ENCODE data around the gene DENND6B.

DNA sequence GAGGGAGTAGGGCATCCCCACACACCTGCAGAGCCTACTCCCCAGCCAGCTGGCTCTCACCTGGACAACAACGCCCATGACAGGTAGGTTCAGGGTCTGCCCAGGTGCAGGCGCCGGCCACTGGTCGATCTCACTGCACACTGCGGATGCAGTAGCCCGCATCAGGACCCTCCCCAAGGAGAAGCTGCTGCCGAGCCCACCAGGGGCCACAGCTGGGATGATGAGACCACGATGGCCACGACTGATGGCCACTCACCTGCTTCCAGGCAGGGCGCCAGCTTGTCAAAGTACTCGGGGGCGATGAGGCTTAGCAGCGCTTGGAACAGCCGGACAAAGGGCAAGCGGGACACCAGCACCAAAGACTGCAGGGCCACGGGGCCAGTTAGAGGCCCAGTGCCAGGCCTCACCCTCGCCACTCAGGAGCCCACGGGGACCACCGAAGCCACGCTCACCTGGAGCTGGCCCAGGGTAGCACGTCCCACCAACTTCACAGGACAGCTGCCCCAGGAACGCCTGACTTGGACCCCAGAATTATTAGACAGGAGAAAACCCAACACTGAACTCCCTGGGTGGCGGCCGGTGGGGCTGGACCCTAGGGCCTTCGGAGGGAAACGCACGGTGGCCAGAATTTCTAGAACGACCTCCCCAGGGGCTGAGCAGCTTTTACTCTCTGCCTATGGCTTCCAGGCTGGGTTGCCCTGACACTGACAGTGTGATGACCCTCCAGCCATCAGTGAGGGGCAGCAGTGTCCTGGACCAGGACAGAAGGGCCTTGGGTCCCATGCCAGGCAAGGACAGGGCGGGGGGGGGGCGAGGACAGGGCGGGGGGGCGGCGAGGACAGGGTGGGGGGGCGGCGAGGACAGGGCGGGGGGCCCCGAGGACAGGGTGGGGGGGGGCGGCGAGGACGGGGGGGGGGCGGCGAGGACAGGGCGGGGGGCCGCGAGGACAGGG lies 10.4 kb downstream of the DENND6B start:
- TF ChIP-seq, protein P1, sequence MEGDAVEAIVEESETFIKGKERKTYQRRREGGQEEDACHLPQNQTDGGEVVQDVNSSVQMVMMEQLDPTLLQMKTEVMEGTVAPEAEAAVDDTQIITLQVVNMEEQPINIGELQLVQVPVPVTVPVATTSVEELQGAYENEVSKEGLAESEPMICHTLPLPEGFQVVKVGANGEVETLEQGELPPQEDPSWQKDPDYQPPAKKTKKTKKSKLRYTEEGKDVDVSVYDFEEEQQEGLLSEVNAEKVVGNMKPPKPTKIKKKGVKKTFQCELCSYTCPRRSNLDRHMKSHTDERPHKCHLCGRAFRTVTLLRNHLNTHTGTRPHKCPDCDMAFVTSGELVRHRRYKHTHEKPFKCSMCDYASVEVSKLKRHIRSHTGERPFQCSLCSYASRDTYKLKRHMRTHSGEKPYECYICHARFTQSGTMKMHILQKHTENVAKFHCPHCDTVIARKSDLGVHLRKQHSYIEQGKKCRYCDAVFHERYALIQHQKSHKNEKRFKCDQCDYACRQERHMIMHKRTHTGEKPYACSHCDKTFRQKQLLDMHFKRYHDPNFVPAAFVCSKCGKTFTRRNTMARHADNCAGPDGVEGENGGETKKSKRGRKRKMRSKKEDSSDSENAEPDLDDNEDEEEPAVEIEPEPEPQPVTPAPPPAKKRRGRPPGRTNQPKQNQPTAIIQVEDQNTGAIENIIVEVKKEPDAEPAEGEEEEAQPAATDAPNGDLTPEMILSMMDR (IDR thresholded peaks at IDR 0.05), result no peak
- TF ChIP-seq POLR2A (IDR thresholded peaks at IDR 0.05), result no peak
